SK-N-SH treated with all-trans-retinoic acid at 6 μM for 48 hours (cell line): ENCODE results near the gene CPZ.

Experiments
- CREB5 ChIP-seq: fragments of 250-450 bp; sonication (Bioruptor Pico); IDR thresholded peaks from 2 replicates; pipeline ENCODE4 v1.5.1; 2020; ENCODE audit warnings: low read depth, mild to moderate bottlenecking, moderate library complexity
- GLIS3 ChIP-seq: fragments of 250-450 bp; sonication (Bioruptor Pico); IDR thresholded peaks from 2 replicates; pipeline ENCODE4 v1.5.0; 2020; ENCODE audit warnings: mild to moderate bottlenecking, moderate library complexity
- ISL1 ChIP-seq: fragments of 250-450 bp; sonication (Bioruptor Pico); IDR thresholded peaks from 2 replicates; pipeline ENCODE4 v2.1.2; 2022; ENCODE audit warnings: mild to moderate bottlenecking, moderate library complexity
- PATZ1 ChIP-seq: fragments of 250-450 bp; sonication (Bioruptor Pico); IDR thresholded peaks from 2 replicates; pipeline ENCODE4 v1.8.0; 2020; ENCODE audit warnings: mild to moderate bottlenecking, moderate library complexity, borderline replicate concordance
- POU6F1 ChIP-seq: fragments of 250-450 bp; sonication (Bioruptor Pico); IDR thresholded peaks from 2 replicates; pipeline ENCODE4 v1.8.0; 2021; ENCODE audit warnings: low read depth, mild to moderate bottlenecking, moderate library complexity, borderline replicate concordance
- RARB ChIP-seq: fragments of 250-450 bp; sonication (Bioruptor Pico); IDR thresholded peaks from 2 replicates; pipeline ENCODE4 v1.8.0; 2021; ENCODE audit warnings: mild to moderate bottlenecking, moderate library complexity
- TOX ChIP-seq: fragments of 250-450 bp; sonication (Bioruptor Pico); IDR thresholded peaks from 2 replicates; pipeline ENCODE4 v1.8.0; 2021; ENCODE audit warnings: mild to moderate bottlenecking, moderate library complexity, borderline replicate concordance
- TSHZ2 ChIP-seq: fragments of 250-450 bp; sonication (Bioruptor Pico); IDR thresholded peaks from 2 replicates; pipeline ENCODE4 v1.5.0; 2020; ENCODE audit warnings: mild to moderate bottlenecking, moderate library complexity
- ZFP3 ChIP-seq: fragments of 250-450 bp; sonication (Bioruptor Pico); IDR thresholded peaks from 2 replicates; pipeline ENCODE4 v1.5.0; 2020; ENCODE audit warnings: mild to moderate bottlenecking, moderate library complexity
- ZFP30 ChIP-seq: fragments of 450-650 bp; formaldehyde crosslinking; IDR thresholded peaks from 2 replicates; pipeline ENCODE4 v1.5.0; 2022; ENCODE audit warnings: mild to moderate bottlenecking, moderate library complexity
- ZNF565 ChIP-seq: fragments of 450-650 bp; formaldehyde crosslinking; conservative IDR thresholded peaks from 2 replicates; pipeline ENCODE4 v1.5.0; 2020; ENCODE audit warnings: low read depth, mild to moderate bottlenecking, moderate library complexity
- ZNF8 ChIP-seq: fragments of 450-650 bp; formaldehyde crosslinking; IDR thresholded peaks from 2 replicates; pipeline ENCODE4 v1.5.0; 2020; ENCODE audit warnings: mild to moderate bottlenecking, moderate library complexity

- TF ChIP-seq RARB (CRISPR knock-in tag) (no peak), ZFP3 (CRISPR knock-in tag) (no peak), ZFP30 (CRISPR knock-in tag) (no peak), POU6F1 (CRISPR knock-in tag) (no peak), ZNF565 (no peak), TSHZ2 (no peak), CREB5 (no peak), ZNF8 (no peak), ISL1 (no peak), TOX (no peak), PATZ1 (CRISPR knock-in tag) (no peak), GLIS3 (CRISPR knock-in tag) (no peak)
These were observed 57.2 kb downstream of the CPZ start for GRCh38 chr4:8649631-8650361.
